GM21619 (cell line): ENCODE data around the gene PRKACA.

Source experiments
- ATAC-seq: cut with Tn5 transposase; IDR thresholded peaks from one replicate; pipeline ENCODE4 v1.9.1; 2021; ENCODE audit not compliant: unreplicated experiment

The PRKACA gene

DNA sequence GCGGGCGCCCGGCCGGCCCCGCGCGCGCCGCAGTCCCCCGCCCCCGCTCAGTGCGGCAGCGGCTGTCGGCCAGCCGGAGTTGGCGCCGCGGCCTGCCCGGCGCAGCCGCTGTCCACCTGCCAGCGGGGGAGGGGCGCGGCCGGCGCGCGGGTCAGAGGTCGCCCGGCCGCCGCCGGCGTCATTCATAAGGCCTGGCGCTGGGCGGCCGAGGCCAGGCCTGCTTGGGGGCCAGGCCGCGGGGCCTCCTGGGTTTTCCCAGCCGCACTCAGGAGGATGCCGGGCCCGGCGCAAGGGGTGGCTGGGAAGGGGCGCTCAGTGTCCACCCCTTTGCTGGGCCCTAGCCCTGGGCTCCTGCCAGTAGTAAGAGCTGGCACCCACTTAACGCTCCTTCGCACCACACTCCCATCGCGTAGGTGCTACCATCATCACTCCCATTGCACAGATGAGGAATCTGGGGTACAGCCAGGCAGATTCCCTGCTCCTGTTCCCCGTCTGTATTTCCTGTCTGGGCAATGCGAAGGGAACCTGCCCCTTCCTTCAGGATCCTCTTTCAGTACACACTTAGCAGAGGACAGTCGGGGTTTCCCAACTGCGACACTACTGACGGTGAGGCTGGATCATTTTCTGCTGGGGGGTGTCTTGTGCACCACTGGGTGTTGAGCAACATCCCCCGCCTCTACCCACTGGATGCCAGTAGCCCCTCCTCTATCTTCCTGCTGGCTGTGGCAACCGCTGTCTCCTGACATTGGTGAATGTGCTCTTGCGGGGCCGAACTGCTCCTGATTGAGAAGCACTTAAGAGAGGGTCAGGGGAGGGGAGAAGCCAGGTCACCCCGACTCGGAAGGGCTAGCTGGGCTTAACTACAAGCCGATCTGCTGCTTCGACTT lies 846 bp upstream of the PRKACA start:
- no peak for ATAC-seq

DNA sequence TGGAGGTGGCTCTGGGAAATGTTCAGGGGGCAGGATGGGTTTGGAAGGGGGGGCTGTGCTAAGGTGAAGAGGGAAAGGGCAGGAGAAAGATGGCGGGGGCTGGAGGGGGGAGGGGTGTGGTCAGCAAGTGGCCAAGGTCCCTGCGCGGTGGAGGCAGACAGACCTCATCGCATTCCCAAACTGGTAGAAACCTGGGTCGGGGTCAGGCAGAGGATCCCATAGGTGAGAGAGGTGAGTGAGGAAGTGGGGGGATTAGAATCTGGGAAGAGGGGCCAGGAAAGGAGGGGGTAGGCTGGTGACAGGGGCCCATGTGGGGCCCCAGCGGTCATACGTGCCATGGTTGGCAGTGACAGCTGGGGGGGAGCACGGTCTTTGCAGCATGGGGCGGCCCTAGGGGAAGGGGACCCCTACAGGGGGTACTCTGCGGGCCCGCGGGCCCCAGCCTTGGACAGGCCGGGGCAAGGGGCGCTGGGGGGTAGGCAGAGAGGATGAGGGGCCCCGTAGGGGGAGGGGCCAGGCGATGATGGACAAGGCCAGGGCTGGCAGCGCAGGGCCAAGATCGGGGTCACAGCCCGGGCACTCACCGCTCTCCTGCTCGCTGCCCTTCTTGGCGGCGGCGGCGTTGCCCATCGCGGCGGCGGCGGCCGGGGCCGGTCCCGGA lies 514 bp downstream of the PRKACA start:
- ATAC-seq, result peak; percentile 4

DNA sequence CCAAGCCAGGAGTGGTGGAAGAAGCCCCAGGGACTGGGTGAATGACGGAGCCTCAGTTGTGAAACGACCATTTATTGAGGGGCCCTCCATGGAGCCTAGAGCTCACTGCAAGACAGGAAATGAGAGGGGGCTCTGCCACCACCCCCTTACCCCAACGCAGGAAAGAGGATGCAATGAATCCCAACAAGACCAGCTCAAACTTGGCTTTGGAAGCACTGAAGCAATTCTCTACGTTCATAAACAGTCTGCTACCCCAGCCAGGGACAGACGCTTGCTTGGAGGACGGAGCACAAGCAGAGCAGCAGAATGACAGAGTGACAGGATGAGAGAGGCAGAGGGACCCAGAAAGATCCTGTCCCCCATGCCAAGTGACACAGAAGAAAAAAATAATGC lies 1.0 kb downstream of the PRKACA start:
- no peak for ATAC-seq

DNA sequence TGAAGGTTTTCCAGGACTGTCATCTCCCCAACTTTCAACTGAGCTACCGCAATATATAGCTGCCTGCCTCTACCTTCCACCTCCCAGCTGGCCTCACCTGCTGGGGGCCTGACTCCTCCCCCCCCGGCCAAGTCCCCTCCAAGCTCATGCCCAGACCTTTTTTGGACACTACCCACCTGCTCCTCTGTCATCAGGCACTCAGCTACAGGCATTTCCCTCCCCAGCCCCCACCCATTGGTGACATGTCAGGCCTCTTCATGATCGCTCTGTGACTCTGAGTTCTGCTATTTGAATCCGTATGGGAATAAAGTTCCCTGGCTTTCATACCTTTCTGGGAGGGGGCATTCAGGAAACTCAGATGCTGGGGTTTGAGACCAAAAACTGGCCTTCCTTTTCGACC lies 1.8 kb downstream of the PRKACA start:
- no peak for ATAC-seq

DNA sequence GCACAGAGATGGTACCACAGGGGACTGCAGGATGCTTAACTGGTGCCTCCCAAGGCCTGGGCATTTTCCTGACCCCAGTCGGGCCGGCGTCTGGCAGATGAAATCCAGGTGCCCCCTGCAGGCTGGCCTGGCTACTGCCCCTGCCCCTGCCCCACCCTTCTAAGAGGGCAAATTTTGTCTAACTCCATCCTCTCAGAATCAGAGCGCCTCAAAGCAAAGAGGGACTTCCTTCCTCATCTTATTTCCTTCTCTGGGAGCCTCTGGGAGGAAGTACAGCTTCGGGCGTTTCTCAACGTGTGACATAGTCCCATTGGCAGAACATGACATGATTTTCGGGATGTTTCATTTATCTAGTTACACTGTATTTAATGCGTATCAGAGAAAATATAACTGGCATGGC lies 2.7 kb downstream of the PRKACA start:
- ATAC-seq, result no peak

DNA sequence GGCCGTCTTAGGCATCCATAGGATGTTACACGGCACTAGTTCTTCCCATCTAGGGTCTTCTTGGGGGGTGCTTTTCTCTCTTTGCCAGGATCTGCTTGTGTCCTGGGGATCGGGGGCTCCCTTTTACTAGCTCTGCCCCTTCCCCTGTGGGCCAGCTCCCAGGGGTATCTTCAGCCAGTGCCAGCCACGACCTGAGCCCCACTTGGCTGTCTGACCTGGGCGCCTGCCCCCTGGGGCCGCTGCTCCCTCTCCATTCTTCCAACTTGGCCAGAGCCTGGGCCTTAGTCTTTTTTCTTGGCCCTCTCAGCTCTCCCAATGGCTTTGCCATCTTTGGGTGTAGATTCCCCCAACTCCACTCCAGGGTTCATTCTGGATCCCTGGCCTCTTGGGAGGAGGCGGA lies 3.1 kb downstream of the PRKACA start:
- no peak for ATAC-seq

DNA sequence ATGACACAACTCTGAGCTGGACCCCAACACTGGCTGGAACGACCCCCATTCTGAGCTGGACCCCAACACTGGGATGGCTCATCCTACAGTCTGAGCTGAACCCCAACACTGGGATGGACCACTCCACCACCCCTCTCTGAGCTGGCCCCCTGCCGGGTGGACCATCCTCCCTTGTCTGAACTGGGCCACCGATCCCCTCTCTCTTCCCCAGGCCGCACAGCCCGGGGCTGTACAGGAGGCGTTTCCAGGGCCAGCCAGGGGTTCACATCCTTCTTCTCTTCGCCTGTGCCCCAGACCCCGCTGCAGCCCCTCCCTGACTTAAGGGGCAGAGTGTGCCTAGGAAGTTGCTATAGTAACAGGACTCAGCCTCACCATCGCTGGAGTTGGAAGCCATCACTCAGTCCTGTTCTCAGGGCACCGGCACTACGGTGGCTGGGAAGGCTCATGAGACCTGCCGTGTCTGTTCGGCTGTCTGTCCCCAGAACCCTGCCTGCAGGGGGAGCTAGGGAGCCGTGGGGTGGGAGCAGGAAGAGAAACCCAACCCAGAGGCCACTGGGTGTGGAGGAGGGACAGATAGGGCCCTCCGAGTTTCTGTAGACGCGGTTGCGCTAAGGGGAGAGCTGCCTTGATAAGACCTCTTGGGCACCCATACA lies 3.7 kb downstream of the PRKACA start:
- no peak for ATAC-seq

DNA sequence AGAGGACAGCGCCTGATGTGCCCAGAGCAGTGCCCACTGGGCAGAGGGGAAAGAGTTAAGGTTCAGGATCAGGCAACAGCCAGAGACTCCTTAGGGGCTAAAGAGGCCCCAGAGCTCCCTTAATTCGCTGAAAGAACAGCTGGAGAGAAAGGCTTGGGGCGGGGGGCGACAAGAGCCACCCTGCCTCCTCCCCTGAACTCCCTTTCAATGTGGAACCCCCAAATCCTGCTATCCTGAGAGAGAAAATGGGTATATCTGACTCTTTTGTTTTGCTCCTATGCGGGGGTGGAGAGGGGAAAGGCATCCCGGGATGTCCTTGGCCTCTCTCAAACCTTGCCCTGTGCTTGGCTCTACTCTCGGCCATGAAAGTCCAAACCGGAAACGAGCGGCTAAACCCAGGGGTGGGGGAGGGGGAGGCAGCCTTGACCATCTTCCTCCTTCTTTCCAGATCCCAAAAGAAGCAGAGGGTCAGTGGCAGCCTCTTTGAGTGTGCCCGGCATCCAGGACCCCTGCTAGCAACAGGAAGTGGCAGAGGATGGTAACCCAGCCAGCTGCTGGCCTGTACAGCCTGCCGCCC lies 4.7 kb downstream of the PRKACA start:
- no peak for ATAC-seq

DNA sequence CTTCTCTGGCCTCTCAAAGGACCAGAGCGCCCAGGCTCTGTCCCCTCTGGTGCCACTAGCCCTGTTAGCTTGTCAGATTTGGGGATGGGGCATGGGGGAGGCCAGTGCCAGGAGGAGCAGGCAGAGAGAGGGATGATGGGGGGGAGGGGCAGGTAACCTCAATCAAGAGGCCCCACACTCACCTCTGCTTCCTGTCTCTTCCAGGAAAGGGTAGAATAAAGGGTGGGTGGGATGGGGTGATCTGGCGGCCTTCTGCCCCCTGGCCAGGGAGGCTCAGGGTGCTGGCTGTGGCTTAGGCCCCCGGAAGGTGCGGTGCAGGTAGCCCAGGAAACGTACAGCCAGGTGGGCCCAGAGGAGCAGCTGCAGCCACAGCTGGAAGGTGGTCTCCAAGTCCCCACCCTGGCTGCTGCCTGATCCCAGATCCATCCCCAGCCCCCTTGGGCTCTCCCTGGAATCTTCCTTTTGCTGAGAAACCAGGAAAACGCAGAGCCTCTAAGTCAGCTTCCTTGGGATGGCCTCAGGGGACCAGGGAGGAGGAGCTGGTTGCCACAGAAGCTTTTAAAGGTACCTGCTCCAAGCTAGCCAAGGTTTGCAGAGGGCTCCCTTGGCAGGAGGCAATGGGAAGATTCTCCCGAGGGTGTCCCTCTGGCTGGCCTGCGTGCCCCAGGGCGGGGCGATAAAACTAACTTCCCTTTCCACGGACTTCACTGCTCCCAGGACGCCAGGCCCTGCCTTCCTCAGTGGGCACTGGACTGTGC lies 5.3 kb downstream of the PRKACA start:
- no peak for ATAC-seq

DNA sequence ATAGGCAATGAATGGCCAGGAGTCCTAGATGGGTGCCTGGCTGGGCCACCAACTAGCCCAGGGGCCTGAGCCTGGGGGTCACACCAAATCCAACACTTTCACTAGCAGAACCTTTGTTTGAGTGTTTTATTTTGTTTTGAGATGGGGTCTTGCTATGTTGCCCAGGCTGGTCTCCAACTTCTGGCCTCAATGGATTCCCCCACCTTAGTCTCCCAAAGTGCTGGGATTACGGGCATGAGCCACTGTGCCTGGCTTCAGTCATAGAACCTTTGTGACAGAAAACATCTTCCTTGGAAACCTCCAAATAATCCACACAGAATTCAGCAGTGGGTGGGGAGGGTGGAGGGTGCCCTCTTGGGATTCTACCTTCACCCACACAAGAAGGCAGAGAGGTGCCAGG lies 6.1 kb downstream of the PRKACA start:
- ATAC-seq, result no peak

DNA sequence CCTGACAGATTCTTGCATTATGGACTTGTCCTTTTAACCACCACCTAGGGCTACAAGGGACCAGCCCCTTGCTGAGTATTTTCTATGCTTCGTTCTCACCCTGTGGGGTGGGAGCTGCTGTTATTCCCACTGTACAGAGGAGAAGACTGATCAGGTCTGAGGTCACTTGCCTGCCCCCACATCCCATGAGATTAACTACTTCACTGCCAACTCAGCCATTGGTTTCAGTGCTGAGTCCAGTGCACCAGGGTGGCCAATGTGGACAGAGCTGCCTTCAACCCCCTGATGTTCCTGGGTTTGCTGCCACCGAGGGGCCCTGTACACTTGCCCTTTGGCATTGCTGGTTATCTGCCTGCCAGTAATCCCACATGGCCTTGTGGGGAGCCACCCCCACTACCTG lies 6.9 kb downstream of the PRKACA start:
- no peak for ATAC-seq

DNA sequence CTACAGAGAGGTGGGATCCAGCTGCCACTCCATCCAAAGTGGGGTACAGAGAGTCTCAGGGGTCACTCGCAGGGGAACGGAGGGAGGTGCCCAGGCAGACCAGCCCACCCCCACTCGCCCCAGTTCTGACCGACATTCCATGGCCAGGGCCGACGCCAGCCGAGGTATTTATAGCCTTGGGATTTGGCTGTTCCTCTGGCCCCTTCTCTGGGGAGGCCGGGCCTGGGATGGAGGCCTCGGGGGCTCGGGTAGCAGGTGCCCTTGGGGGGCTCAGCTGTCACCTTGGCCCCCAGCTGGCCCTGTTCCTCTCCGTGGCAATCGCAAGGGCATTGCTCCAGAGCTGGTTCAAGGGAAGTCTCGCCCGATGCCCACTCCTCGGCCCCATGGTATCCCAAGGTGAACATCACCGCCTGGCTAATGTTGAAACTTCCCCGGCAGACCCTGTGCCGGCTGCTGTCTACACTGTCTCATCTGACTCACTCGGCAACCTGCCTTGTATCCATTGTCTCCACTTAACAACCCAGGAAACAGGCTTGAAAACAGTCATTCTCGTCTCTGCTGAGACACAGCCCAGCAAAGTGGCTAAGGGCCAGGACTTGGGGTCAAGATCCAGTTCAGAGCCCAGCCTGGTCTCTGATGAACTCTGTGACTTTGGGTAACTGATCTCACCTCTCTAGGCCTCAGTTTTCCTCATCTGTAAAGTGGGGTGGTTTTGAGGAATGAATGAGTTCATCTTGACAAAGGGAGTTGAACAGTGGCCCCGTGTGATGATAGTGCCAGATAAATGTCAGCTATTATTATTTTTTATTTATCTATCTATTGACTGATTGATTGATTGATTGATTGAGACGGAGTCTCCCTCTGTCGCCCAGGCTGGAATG lies 9.7 kb downstream of the PRKACA start:
- ATAC-seq, result no peak

DNA sequence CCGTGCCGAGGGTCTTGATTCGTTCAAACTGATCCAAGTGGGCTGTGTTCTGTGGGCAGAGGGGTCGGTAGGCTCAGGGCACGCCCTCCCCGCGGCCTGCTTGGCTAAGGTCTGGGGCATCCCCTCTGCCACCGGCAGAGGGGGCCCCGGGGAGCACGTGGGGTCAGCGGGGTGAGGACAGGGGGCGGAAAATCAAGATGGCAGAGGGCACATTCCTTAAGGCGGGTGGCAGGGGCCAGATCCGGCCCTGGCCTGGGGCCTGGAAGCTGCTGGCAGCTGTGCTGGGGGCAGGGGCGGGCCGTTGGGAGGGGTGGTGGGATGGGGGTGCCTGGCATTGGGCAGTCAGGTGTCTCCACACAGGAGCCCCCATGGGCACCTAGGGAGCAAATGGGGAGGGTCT lies 10.7 kb downstream of the PRKACA start:
- ATAC-seq, result no peak

DNA sequence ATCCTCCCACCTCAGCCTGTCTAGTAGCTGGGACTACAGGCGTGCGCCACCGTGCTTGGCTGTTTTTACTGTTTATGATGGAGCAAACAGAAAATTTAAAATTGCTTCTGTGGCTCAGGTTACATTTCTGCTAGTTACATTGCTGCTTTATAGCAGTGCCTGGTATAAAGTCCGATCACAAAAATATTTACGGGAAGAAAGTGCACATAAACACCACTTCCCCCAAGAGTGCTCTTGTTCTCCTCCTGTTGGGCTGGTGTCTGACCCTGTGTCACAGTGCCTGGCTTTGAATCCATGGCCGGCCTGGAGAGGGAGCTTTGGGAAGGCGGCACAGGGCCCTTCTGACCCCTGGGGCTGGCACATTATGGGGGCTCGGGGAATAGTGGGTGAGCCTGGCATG lies 11.9 kb downstream of the PRKACA start:
- no peak for ATAC-seq

DNA sequence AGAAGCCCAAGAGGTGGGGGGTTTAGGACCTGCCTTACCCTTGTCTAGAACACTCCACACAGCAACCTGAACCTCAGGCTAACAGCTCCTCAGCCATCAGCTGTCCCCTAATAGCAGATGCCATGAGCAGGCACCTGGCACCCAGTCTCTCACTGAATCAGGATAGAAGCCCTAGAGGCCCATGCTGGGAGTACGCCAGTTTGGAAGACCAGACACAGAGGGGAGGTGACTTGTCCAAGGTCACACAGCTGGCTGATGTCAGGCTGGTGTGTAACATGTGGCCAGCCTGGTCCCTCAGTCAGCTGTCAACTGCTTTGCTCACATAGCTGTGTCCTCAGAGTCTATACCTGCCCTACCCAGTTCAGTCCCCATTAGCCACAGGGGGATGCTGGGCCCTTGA lies 14.3 kb downstream of the PRKACA start:
- no peak for ATAC-seq

DNA sequence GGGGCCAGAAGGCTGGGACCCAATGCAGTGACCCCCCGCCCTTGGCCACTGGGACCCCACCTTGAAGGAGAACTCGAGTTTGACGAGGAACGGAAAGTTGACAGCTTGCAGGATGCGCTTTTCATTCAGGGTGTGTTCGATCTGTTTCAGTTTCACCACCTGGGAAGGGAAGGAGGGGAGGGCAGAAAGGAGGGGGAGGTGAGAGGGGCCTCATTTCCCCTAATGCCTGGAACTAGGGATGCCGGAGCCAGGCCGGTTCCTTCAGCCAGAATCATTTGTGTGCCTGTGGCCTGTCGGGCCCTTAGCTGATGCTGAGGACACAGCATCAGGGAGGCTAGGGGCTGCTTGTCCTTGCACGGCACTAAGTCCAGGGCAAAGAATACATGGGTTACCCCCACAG lies 14.8 kb downstream of the PRKACA start:
- ATAC-seq, result no peak

DNA sequence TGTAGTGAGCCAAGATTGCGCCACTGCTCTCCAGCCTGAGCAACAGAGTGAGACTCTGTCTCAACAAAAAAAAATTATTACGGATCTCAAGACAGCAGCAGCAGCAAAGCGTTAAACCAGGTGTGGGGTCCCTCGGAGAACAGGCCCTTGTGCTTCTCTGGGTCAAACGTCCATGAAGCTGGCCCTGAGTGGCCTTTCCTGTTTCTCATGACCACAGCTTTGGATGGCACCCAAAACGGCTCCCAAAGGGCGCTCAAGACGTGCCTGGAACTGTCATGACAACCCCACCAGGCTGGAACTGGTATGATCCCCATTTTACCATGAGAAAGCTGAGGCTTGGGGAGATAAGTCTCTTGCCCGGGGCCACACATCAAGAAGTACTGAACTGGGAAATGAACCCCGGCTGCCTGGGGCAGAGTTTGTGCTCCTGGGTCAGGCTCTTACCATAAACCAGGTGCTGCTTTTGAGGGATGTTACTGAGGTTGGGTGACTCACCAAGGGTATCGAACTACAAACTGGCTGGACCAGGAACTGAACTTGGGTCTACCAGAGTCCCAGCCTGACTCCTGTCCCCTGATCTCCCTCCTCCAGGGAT lies 15.4 kb downstream of the PRKACA start:
- ATAC-seq, result no peak

DNA sequence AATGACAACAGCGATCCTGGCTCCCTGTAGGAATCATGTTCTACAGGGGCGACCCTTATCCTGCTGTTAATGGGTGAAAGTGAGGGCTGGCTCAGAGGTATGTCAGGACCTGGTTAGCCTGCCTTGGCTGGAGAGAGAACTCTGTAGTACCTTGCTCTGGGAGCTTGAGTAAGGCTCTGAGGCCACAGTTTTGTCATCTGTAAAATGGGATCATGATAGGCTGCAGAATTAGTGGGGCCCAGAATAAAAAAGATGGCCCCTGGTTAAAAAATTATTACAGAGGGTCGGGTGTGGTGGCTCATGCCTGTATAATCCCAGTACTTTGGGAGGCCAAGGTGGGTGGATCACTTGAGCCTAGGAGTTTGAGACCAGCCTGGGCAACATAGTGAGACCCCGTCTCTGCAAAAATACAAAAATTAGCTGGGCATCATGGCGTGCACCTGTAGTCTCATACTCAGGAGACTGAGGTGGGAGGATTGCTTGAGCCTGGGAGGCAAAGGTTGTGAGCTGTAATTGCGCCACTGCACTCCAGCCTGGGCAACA lies 16.5 kb downstream of the PRKACA start:
- no peak for ATAC-seq

DNA sequence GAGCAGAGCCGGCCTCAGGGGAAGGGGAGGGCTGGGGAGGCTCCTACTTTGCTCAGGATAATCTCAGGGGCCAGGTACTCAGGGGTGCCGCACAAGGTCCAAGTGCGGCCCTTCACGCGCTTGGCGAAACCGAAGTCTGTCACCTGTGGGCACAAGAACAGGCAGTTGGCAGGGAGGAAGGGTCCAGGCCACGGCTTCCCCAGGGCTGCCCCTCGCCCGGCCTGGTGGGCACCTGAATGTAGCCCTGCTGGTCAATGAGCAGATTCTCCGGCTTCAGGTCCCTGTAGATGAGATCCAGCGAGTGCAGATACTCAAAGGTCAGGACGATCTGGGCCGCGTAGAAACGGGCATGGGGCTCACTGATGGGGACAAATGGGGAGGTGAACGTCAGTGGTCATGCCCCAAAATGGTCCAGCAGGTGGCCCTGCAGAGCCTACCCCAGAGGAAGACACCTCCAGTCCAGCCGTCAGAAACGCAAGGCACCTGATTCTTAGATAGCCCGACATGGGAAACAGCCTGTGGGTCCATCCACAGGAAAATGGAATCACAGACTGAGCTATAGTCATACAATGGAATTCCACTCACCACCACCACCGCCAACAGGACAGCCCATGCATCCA lies 19.9 kb downstream of the PRKACA start:
- no peak for ATAC-seq
